GF-D8 (cell line): ENCODE measurements around the gene FHOD3.

Source experiments
- DNase-seq: peaks from one replicate; lab custom pipeline; 2025; lab: John Stamatoyannopoulos, UW

FHOD3 gene

GRCh38 chr18:36667811-36668210 is 370.3 kb downstream of the FHOD3 start:
- no peak for DNase-seq

- no peak for DNase-seq
Observed at GRCh38 chr18:36668349-36668748, 370.8 kb downstream of the FHOD3 start.

DNA sequence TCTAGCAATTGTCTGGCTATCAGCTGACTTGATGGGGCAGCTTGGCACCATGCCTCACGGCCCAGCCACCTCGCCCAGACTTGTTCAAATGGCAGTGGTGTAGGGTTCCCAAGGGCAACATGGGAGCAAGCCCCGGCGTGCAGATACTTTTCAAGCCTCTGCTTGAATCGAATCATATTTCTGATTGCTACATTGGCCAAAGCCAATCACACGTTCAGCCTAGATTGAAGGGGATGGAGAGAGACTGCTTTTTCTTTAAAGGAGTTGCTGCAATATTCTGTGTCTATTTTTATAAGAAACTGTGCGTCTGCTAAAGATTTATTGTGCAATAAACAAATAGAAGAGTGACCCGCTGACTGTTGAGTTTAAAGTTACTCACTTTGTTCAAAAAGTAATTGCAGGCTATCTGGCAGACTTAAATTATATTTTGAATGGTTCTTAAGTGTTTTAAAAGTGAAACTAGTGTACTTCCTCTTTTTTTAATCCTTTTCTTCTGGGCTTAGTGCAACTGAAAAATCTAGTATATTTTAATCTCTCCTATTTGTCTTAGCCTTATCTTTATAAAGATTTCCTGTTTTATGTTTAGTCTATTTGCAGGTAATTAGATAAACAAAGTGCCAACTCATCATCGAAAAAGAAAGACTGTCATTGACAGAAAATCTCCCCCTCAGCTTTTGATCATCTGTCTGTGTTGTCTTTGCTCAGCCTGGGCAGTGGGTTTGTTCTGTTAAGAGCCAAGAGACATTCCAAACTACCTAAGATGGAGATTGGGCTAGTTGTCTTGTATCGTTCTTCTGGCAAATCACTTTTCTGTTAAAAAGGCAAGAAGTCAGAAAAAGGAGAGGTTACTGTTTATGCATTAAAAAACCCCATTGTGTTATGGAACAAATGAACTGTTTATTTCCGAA is 375.2 kb downstream of the FHOD3 start:
- DNase-seq, result no peak

DNA sequence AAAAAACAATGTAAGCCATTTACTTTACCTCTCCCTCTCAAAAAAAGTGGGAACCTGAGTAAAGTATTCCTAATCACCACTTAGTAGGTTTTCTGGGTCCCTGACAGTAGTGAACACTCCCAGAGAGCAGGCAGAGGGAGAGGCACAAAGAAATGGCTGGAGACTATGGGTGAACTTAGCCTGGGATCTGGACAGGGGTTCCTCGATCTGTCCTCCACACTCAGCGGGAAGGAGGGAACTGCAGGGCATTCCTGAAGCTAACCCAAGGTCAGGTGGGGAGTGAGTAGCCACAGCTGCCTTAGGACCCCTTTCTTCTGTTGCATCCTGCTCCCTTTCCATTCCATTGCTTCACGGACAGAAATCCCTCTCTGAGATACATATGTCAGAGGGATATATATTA is 375.9 kb downstream of the FHOD3 start:
- no peak for DNase-seq

GRCh38 chr18:36675076-36675475 is 377.6 kb downstream of the FHOD3 start:
- DNase-seq, result no peak

DNA sequence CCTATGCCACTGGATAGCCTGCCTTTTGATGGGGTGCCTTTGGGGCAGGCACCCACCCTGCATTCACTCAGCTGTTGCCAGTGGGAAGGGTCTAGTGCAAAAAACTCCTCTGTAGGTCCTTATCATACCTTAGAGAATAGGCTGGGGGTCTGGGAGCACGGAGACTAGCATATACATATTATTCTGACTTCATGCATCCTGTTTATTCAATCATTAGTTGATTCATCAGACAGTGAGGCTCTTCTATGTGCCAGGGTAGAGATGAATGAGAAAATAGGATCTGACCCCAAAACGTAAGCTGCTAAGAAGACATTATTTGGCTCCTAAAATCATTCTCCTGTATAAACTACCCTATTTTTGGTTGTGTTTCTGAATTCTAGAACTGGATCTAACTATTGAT is 378.0 kb downstream of the FHOD3 start:
- DNase-seq, result no peak

GRCh38 chr18:36676629-36677028 is 379.1 kb downstream of the FHOD3 start:
- no peak for DNase-seq

DNA sequence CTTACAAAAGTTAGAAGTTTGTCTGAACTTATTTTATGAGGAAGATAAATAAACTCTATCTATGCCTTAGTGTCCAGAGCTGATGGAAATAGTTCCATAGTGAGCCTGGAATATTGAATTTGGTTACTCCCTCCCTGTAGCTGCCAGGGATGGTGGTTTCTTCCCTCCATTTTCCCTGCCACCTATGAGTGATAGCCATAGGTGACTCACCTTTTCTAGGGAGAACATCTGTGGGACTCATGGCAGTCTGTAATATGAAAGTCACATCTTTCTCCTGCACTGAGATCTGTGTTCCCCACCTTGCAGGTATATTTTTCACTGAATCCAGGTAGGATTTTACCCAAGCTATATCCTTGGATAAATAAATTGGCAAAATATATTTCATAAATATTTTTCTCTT is 382.5 kb downstream of the FHOD3 start:
- DNase-seq, result no peak

GRCh38 chr18:36685580-36685979 is 388.1 kb downstream of the FHOD3 start:
- DNase-seq, result no peak

DNA sequence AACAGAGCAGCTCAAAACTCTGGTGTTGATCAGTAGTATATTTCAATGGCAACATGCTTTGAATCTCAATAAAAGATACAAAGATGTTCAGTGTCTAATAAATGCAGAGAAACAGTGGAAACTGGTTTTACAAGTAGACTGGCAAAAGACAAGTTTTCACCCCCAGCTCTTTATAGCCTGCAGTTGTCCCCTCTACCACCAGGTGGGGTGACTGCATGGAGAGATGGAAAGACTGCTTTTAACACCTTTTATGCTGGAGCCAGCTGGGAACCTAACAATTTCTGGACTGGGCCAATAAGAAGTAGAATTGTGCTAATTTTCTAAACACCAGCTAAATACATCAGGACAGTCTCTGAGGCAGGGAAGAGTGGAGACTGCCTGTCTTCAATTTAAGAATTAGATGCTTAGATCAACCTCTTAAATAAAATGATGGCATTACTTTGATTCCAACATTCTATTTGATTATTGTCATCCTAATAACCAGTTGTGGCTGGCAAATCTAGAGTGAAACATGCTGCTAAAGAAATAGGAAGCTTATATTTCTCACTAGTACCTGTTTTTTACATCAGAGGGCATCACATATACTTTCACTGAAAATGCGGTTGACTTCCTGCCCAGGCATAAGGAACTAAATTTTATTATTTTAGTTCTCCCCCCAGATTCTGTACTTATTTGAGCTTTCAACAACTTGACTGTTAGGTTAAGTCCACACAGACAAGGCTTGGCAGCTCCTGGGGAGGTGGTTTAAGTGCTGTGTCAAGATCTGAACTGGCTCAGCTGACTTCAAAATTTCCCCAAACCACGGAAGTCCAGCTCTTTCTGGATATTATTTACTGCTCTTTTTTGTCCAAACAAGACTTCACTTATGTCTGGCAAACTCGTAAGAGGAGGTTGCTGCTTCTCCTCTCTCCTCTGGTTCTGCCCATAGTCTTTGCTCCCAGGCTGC is 390.8 kb downstream of the FHOD3 start:
- DNase-seq, result no peak

- no peak for DNase-seq
Observed at GRCh38 chr18:36692371-36692770, 394.9 kb downstream of the FHOD3 start.

DNA sequence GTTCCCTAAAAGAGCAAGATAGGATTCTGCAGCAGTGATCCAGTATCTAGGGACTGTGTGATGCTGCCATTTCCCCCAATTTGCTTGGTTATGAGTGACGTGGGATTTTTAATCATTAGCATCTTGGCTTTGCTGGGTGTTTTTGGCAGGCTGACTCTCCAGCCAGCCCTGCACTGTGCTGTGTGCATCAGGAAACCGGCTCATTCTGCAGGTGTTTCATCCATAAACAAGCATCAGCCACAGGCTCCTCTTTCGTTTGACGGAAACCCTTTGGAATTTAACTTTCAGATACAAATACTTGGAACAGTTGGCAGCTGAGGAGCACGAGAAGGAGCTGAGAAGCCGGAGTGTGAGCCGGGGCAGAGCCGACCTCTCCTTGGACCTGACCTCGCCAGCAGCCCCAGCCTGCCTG is 395.4 kb downstream of the FHOD3 start:
- no peak for DNase-seq

- no peak for DNase-seq
Observed at GRCh38 chr18:36693931-36694620, 396.6 kb downstream of the FHOD3 start.

GRCh38 chr18:36695806-36696205 is 398.3 kb downstream of the FHOD3 start:
- DNase-seq, result no peak

DNA sequence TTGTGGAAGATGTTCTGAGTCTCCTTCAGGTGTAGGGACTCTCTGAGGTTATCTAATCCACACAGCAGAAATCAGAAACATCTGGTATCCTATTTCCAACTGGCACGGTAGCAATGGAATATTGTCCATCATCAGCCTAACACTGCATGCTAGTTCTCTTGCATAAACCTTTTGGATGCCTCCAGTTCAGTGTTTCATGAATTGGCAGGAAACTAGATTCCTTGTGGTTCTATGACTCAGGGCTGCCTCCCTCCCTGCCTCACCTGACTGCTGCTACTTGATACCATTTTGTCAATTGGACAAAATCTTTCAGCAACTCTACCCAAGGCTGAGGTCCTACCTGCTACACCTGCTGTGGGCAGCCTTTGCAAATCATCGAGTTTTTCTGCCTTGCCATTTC is 400.4 kb downstream of the FHOD3 start:
- DNase-seq, result no peak

DNA sequence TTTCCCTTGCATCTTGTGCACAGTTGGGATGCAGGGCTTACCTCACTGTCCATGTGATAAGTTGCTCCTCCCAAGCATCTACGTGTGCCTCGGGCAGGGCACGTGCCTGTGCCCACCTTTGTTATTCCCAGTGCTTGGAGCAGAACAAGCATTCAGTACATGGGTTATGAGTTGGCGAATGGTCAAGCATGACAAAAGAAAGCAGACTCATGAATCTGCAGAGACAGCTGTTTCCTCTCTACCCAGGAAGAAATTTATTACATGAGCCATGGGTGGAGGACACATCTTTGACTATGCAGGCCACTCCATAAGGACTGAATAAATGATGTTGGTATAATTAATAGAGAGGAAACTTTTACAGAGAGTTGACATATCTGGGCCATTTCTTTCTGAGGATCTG is 403.4 kb downstream of the FHOD3 start:
- DNase-seq, result no peak

DNA sequence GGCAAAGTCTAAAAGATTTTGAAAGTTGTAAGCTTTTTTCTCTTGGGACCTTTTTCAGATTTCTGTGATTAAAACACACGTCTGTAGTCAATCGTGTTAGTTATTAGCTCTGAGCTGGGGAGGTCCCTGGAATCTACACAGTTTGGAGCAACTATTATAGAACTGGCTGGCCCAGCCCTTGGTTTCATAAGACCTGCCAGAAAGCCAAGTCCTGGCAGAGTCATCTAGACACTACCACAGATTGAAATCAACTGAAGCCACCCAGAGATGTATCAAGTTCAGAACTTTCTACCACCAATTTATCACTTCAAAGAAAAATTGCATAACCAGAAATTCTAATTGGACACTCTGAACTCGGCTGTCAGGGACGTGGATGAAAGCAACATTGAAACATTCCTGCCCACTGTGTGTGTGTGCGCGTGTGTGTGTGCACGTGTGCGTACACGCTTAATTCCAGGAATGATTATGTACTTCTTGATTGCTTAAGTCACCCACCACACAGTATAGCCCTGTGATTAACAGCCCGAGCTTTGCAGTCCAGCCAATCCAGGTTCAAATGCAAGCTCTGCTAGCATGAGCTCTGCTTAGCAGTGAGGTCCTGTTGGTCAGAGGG is 405.0 kb downstream of the FHOD3 start:
- DNase-seq, result no peak

DNA sequence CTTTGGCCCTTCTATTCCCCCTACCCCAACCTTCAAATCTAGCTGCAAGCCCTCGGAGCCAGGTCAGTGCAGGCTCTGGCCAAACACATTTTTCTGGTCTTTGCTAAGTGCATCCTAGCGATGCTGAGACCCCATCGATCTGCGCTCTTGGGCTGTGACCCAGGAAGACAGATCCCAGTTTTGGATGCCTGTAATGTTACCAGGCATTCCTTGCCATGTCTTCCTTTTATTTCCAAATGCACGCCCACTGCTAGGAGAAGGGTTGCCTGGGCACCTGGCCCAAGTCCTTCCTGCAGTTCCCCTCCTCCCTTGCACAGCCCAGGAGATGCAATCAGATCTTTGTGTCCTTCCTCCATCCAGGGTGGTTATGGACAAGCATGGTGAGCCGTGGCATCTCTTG is 406.6 kb downstream of the FHOD3 start:
- no peak for DNase-seq

GRCh38 chr18:36706134-36706881 is 408.8 kb downstream of the FHOD3 start:
- DNase-seq, result no peak

DNA sequence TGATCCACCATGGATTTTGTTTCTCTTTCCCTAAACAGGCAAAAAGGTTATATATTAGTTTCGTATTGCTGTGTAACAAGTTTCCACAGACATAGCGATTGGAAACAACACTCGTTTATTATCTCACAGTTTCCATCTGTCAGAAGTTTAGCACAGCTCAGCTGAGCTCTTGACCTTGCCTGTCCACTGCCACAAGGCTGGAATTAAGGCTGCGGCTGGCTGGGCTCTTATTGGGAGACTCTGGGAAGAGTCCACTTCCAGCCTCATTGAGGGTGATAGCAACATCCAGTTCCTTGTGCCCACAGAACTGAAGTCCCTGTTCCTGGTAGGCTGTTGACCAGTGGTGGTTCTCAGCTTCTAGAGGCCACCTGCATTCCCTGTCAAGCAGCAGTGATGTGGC is 410.9 kb downstream of the FHOD3 start:
- DNase-seq, result no peak

DNA sequence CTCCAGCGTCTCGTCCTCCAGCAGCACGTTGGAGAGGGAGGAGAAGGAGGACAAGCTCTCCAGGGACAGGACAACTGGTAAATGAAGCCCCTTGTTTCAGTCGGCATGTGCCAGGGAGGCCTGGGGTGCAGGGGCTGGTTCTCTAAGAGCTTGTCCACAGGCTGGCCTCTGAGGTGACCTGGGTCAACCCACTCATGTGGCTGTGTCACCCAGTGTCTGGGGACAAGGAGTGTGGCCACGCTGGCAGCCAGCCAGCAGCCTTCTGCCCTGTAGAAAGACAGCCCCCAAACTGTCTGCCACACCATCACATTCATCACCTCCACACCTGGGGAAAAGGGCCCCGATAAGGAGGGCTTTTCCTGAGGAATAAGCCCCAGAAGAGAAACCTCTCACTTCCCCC is 411.8 kb downstream of the FHOD3 start:
- DNase-seq, result no peak
